HG02840 (cell line): ENCODE measurements around the gene TMEM178A.

ENCODE experiments used
- ATAC-seq: cut with Tn5 transposase; IDR thresholded peaks from one replicate; pipeline ENCODE4 v1.9.1; 2021; ENCODE audit warnings: mild to moderate bottlenecking, moderate library complexity, moderate number of reproducible peaks; ENCODE audit not compliant: unreplicated experiment, low FRiP score

TMEM178A gene

GRCh38 chr2:39673018-39673417, 7.3 kb downstream of the TMEM178A start:
- ATAC-seq = no peak

GRCh38 chr2:39676342-39676741, 10.6 kb downstream of the TMEM178A start:
- no peak for ATAC-seq

GRCh38 chr2:39678170-39678569, 12.5 kb downstream of the TMEM178A start:
- no peak for ATAC-seq

- no peak for ATAC-seq
These were observed 14.1 kb downstream of the TMEM178A start for GRCh38 chr2:39679805-39680204.

GRCh38 chr2:39682066-39682692, 16.5 kb downstream of the TMEM178A start:
- ATAC-seq = no peak

- ATAC-seq = no peak
These were observed 17.4 kb downstream of the TMEM178A start for GRCh38 chr2:39683022-39683699.

GRCh38 chr2:39684464-39684863, 18.7 kb downstream of the TMEM178A start:
- ATAC-seq = no peak

- no peak for ATAC-seq
These were observed 19.4 kb downstream of the TMEM178A start for GRCh38 chr2:39685126-39685525.

- ATAC-seq = no peak
These were observed 20.7 kb downstream of the TMEM178A start for GRCh38 chr2:39686456-39686855.

GRCh38 chr2:39688181-39688580, 22.5 kb downstream of the TMEM178A start:
- no peak for ATAC-seq

GRCh38 chr2:39689272-39689841, 23.6 kb downstream of the TMEM178A start:
- no peak for ATAC-seq

GRCh38 chr2:39689876-39690275, 24.2 kb downstream of the TMEM178A start:
- ATAC-seq = no peak

GRCh38 chr2:39693245-39693644, 27.5 kb downstream of the TMEM178A start:
- ATAC-seq = no peak

GRCh38 chr2:39696101-39696553, 30.4 kb downstream of the TMEM178A start:
- no peak for ATAC-seq

GRCh38 chr2:39696838-39697237, 31.1 kb downstream of the TMEM178A start:
- ATAC-seq = no peak

- ATAC-seq = no peak
These were observed 31.7 kb downstream of the TMEM178A start for GRCh38 chr2:39697454-39697853.

- ATAC-seq = no peak
These were observed 35.4 kb downstream of the TMEM178A start for GRCh38 chr2:39701137-39701536.

GRCh38 chr2:39703181-39703872, 37.6 kb downstream of the TMEM178A start:
- no peak for ATAC-seq

- ATAC-seq = no peak
These were observed 38.8 kb downstream of the TMEM178A start for GRCh38 chr2:39704540-39704939.

GRCh38 chr2:39705638-39706037, 39.9 kb downstream of the TMEM178A start:
- no peak for ATAC-seq

- ATAC-seq = no peak
These were observed 40.6 kb downstream of the TMEM178A start for GRCh38 chr2:39706312-39706711.
